Keratinocyte (primary cell): ENCODE data around the gene CELA2B. TPM values are rescaled to one million over a fixed set of nuclear protein-coding genes. Genes with fewer than 3 reads are reported as not detected.
"Not testable (repeated sequence)": the region's sequence is repeated elsewhere in the genome, so short reads cannot be mapped to it uniquely, and the experiment has no call there.

Experiments
- DNase-seq: peaks from one replicate; pipeline ENCODE4 v3.0.0-alpha.2; 2011; ENCODE audit warnings: low read depth, missing footprints, low spot score
- FAIRE-seq: peaks from 2 replicates; lab custom pipeline; 2011; peaks lifted over from hg19 to GRCh38; lab: Jason Lieb, UNC
- H2AFZ ChIP-seq: 2 replicates; pipeline ENCODE4 v1.6.0; 2012; ENCODE audit warnings: low read length, control low read depth, inconsistent platforms; ENCODE audit not compliant: control insufficient read depth
- H3K27ac ChIP-seq: 2 replicates; pipeline ENCODE4 v1.5.1; 2011; ENCODE audit warnings: low read length; ENCODE audit not compliant: control insufficient read depth, insufficient read depth
- H3K27me3 ChIP-seq: 3 replicates; pipeline ENCODE4 v1.6.0; 2011; ENCODE audit warnings: low read length; ENCODE audit not compliant: control insufficient read depth, insufficient read depth; ENCODE audit errors: extremely low read depth
- H3K36me3 ChIP-seq, 2 experiments: 2 replicates in 1 of 2; 3 replicates in 1 of 2; pipeline ENCODE4 v1.5.1; 2011; ENCODE audit warnings: low read length in 2 of 2, mild to moderate bottlenecking in 1 of 2; ENCODE audit not compliant: control insufficient read depth in 2 of 2, insufficient read depth in 2 of 2; ENCODE audit errors: extremely low read depth in 1 of 2
- H3K4me1 ChIP-seq: 3 replicates; pipeline ENCODE4 v1.5.1; 2011; ENCODE audit warnings: low read length; ENCODE audit not compliant: control insufficient read depth, insufficient read depth; ENCODE audit errors: extremely low read depth
- H3K4me2 ChIP-seq: 3 replicates; pipeline ENCODE4 v1.6.0; 2011; ENCODE audit warnings: low read depth, low read length; ENCODE audit not compliant: control insufficient read depth, insufficient read depth; ENCODE audit errors: extremely low read depth
- H3K4me3 ChIP-seq, 3 experiments: fragments of 200-600 bp in 1 of 3; sonication (generic) in 1 of 3; 2 replicates in 2 of 3; 3 replicates in 1 of 3; pipeline ENCODE4 v1.5.1; 2011 to 2016; ENCODE audit warnings: low read length in 3 of 3, mild to moderate bottlenecking in 3 of 3, control low read depth in 2 of 3, inconsistent platforms in 1 of 3, low read depth in 1 of 3, mixed read lengths in 1 of 3, mixed run types in 1 of 3, moderate library complexity in 1 of 3; ENCODE audit not compliant: control insufficient read depth in 2 of 3, insufficient read depth in 2 of 3; ENCODE audit errors: extremely low read depth in 1 of 3
- H3K79me2 ChIP-seq: 2 replicates; pipeline ENCODE4 v1.6.0; 2012; ENCODE audit warnings: low read length; ENCODE audit not compliant: control insufficient read depth, insufficient read depth
- H3K9ac ChIP-seq: 3 replicates; pipeline ENCODE4 v1.6.0; 2011; ENCODE audit warnings: low read length; ENCODE audit not compliant: control insufficient read depth, insufficient read depth; ENCODE audit errors: extremely low read depth
- H3K9me1 ChIP-seq: 3 replicates; pipeline ENCODE4 v1.6.0; 2011; ENCODE audit warnings: low read length; ENCODE audit not compliant: control insufficient read depth, insufficient read depth; ENCODE audit errors: extremely low read depth
- H3K9me3 ChIP-seq: 2 replicates; pipeline ENCODE4 v1.5.1; 2012; ENCODE audit warnings: low read depth, low read length; ENCODE audit not compliant: control insufficient read depth
- H4K20me1 ChIP-seq: 3 replicates; pipeline ENCODE4 v1.6.0; 2011; ENCODE audit warnings: low read length; ENCODE audit not compliant: control insufficient read depth, insufficient read depth; ENCODE audit errors: extremely low read depth
- CTCF ChIP-seq, 3 experiments: IDR thresholded peaks in 1 of 3; conservative IDR thresholded peaks in 1 of 3; optimal IDR thresholded peaks in 1 of 3; 2 replicates in 2 of 3; 3 replicates in 1 of 3; pipeline versions ENCODE3 to v1.5.1; 2011; ENCODE audit warnings: low read length in 3 of 3, mild to moderate bottlenecking in 3 of 3, moderate library complexity in 2 of 3, control low read depth in 1 of 3, inconsistent platforms in 1 of 3; ENCODE audit not compliant: insufficient read depth in 2 of 3; ENCODE audit errors: extremely low read depth in 1 of 3
- EZH2 ChIP-seq: IDR thresholded peaks from one replicate; pipeline ENCODE4 v1.6.1; 2012; ENCODE audit warnings: inconsistent platforms, mild to moderate bottlenecking, low read length, moderate library complexity
- dilution Hi-C: fragments of 300-500 bp; cut with MboI; formaldehyde crosslinking; loops from one replicate; pipeline ENCODE4 v1.7.0; 2020; ENCODE audit warnings: low sequenced_read_pairs; ENCODE audit not compliant: extremely low pct_ligation_motif_present
- polyA plus RNA-seq, 5 experiments: library from polyadenylated mRNA; depleted of rRNA in 3 of 5; stranded (reverse) in 3 of 5; stranded (forward) in 1 of 5; unstranded in 1 of 5; fragments of >200 nt; gene quantifications; 1 replicate in 1 of 5; 2 replicates in 3 of 5; 3 replicates in 1 of 5; pipeline versions ENCODE4 v1.2.1 to v1.2.3, GENCODE V29; 2011 to 2012; ENCODE audit warnings: missing spikeins in 2 of 5, low read depth in 1 of 5, low replicate concordance in 1 of 5

CELA2B gene
- polyA plus RNA-seq, 1 donor (not counting 4 experiments of a cell fraction or from before 2014, with no cell fraction given): not detected

DNA sequence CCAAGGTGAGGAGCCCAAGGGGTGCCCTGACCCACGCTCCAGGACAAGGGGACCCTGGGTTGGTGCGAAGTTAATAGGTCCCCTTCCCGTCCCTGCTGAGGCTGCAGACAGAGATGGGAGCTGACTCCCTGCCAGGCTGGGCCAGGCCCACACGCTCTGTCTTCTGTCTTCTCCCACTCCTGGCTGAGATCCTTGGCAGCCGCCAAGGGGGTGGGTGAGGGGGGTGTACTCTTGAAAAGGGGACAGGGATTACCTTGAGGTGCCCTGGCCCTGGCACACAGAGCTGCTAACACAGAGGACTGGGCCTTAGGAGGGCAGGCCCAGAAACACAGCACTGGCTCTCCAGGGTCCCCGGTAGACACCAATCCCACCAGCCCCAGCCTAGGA lies 48.6 kb upstream of the CELA2B start:
- no peaks in the 10 kb centered on the region for H3K27me3 ChIP-seq
- H3K9me1 ChIP-seq: no peaks in the 10 kb centered on the region
- H3K4me2 ChIP-seq: no peak overlapping the region
- H3K27ac ChIP-seq: no peak overlapping the region
- no peak overlapping the region for H3K4me3 ChIP-seq
- dilution Hi-C loops: no loop called here
- no peak overlapping the region for H2AFZ ChIP-seq
- no peak for FAIRE-seq
- TF ChIP-seq CTCF (optimal IDR thresholded peaks at IDR 0.05 in 1 of 3, IDR thresholded peaks at IDR 0.05 in 1 of 3, conservative IDR thresholded peaks at IDR 0.05 in 1 of 3; ENCODE audit: extremely low read depth in 1 of 3, insufficient read depth in 2 of 3, low read length in 3 of 3): no peak
- no peak for TF ChIP-seq EZH2
- peaks cover 28% of the 10 kb centered on the region for H4K20me1 ChIP-seq
- peaks cover 26% of the 10 kb centered on the region for H3K4me1 ChIP-seq
- H3K9ac ChIP-seq: no peak overlapping the region
- H3K36me3 ChIP-seq: peaks cover 14 to 31% of the 10 kb centered on the region in 2 experiments
- no peaks in the 10 kb centered on the region for H3K9me3 ChIP-seq
- no peak for DNase-seq
- peaks cover 32% of the 10 kb centered on the region for H3K79me2 ChIP-seq

GRCh38 chr1:15428252-15428651 lies 47.7 kb upstream of the CELA2B start:
- H3K9ac ChIP-seq, H3K9me1 ChIP-seq, H3K27ac ChIP-seq, H3K4me3 ChIP-seq, DNase-seq, dilution Hi-C loops, FAIRE-seq, H3K27me3 ChIP-seq, H3K9me3 ChIP-seq, H2AFZ ChIP-seq, H3K4me2 ChIP-seq: not testable (repeated sequence)
- H4K20me1 ChIP-seq: peaks cover 23% of the 10 kb centered on the region
- H3K4me1 ChIP-seq: peaks cover 26% of the 10 kb centered on the region
- H3K79me2 ChIP-seq: peaks cover 24% of the 10 kb centered on the region
- H3K36me3 ChIP-seq: peaks cover 14 to 31% of the 10 kb centered on the region in 2 experiments

GRCh38 chr1:15428815-15429435 lies 47.0 kb upstream of the CELA2B start:
- FAIRE-seq (no peak), DNase-seq (no peak)
- no peak overlapping the region for H2AFZ ChIP-seq
- H3K4me1 ChIP-seq: peaks cover 26% of the 10 kb centered on the region
- no peaks in the 10 kb centered on the region for H3K9me1 ChIP-seq
- TF ChIP-seq EZH2 (no peak), CTCF (optimal IDR thresholded peaks at IDR 0.05 in 1 of 3, IDR thresholded peaks at IDR 0.05 in 1 of 3, conservative IDR thresholded peaks at IDR 0.05 in 1 of 3; ENCODE audit: extremely low read depth in 1 of 3, insufficient read depth in 2 of 3, low read length in 3 of 3) (no peak)
- dilution Hi-C loops: no loop called here
- H3K27ac ChIP-seq: no peak overlapping the region
- H3K27me3 ChIP-seq: no peaks in the 10 kb centered on the region
- no peak overlapping the region for H3K9ac ChIP-seq
- peaks cover 17% of the 10 kb centered on the region for H4K20me1 ChIP-seq
- H3K4me2 ChIP-seq: no peak overlapping the region
- no peaks in the 10 kb centered on the region for H3K9me3 ChIP-seq
- peaks cover 18% of the 10 kb centered on the region for H3K79me2 ChIP-seq
- H3K36me3 ChIP-seq: peaks cover 14 to 31% of the 10 kb centered on the region in 2 experiments
- H3K4me3 ChIP-seq: no peak overlapping the region
